HG03064 (cell line): ENCODE results near the gene MICOS13.
A peak's percentile ranks its signal among the peaks of the same experiment; 100 is the strongest.
"Not testable (repeated sequence)": the region's sequence is repeated elsewhere in the genome, so short reads cannot be mapped to it uniquely, and the experiment has no call there.

ENCODE experiments used
- ATAC-seq: cut with Tn5 transposase; IDR thresholded peaks from one replicate; pipeline ENCODE4 v1.9.1; 2021; ENCODE audit warnings: low read depth; ENCODE audit not compliant: unreplicated experiment

The MICOS13 gene

GRCh38 chr19:5680437-5681368 lies at the start of gene MICOS13, which contains the start of gene HSD11B1L:
TSS of gene MICOS13 (minus strand) at chr19:5680516. CDS start at chr19:5680486, 30 bp downstream.
TSS of gene HSD11B1L (plus strand) at chr19:5681027. CDS start at chr19:5684833, 3,806 bp downstream.
- ATAC-seq: peak; percentile 78

DNA sequence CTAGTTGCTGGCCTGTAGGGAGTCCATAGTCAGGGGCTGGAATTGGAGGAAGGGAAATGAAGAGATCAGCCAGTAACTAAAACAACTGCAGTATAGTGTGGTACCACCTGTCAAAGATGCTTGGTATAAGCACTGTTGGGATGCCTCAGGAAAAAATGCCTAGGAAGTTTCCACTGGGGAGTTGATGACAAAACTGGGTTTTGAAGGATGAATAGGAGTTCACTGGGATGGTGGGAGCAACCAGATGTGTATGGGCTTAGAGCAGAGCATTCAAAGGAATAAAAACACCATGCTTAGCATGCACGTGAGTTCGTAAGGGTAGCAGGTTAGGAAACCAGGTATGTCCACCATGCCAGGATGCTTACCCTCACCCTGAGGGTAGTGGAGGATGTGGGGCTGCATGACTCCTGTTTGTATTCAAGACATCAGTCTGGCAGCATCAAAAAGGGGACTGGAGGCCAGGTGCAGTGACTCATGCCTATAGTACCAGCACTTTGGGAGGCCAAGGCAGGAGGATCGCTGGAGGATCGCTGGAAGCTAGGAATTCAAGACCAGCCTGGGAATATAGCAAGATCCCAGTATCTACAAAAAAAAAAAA lies 47.2 kb upstream of the MICOS13 start:
- no peak for ATAC-seq

GRCh38 chr19:5719961-5720790 lies 39.9 kb upstream of the MICOS13 start, which contains the start of the genes CATSPERD and LONP1:
TSS of gene CATSPERD (plus strand) at chr19:5720637. CDS start at chr19:5720738, 101 bp downstream.
TSS of gene LONP1 (minus strand) at chr19:5720146. CDS start at chr19:5720132, 14 bp downstream.
- peak; percentile 75 for ATAC-seq

- peak; percentile 2 for ATAC-seq
These were observed 39.1 kb upstream of the MICOS13 start for GRCh38 chr19:5719274-5719960.

GRCh38 chr19:5718579-5719273 lies 38.4 kb upstream of the MICOS13 start:
- no peak for ATAC-seq

GRCh38 chr19:5718037-5718578 lies 37.8 kb upstream of the MICOS13 start:
- ATAC-seq: no peak

GRCh38 chr19:5717215-5717935 lies 37.1 kb upstream of the MICOS13 start:
- ATAC-seq: no peak

- no peak for ATAC-seq
These were observed 34.5 kb upstream of the MICOS13 start for GRCh38 chr19:5714816-5715215.

DNA sequence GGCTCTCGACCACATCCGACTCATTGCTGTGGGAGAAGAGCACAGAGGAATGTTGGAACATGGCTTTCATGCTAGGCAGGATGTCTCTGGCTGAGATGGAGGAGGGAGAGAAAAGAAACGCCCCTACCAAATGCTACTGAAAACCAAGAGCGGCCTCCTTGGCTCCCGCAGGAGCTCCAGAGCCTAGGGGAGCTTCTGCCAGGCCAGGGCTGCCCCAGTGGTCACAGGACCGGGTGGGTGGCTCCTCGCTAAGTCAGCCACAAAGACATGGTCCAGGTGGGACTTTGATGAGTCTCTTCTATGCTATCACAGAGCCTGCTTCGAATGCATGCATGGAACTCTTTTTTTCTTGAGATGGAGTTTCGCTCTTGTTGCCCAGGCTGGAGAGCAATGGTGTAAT lies 32.9 kb upstream of the MICOS13 start:
- ATAC-seq: no peak

DNA sequence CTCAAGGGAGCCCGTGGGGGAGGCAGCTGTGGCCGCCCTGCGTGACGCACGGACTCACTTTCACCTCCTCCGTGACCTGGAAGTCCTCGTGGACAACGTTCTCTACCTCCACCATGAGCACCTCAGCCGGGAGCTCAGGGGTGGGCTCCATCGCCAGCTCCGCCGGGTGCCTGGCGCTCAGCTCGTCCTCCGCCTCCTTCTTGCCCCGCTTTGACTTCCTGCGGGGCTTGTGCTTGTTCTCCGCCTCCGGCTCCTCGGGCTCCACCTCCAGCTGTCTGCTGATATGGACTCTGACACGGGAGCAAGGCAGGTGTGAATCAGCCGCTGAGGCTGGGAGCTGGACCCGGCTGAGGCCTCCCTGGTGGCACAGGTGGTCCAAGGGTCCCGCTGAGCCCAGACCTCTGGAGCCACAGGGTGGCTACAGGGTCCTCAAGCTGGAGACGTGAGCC lies 31.4 kb upstream of the MICOS13 start:
- ATAC-seq: no peak

GRCh38 chr19:5711025-5711424 lies 30.7 kb upstream of the MICOS13 start:
- ATAC-seq: no peak

DNA sequence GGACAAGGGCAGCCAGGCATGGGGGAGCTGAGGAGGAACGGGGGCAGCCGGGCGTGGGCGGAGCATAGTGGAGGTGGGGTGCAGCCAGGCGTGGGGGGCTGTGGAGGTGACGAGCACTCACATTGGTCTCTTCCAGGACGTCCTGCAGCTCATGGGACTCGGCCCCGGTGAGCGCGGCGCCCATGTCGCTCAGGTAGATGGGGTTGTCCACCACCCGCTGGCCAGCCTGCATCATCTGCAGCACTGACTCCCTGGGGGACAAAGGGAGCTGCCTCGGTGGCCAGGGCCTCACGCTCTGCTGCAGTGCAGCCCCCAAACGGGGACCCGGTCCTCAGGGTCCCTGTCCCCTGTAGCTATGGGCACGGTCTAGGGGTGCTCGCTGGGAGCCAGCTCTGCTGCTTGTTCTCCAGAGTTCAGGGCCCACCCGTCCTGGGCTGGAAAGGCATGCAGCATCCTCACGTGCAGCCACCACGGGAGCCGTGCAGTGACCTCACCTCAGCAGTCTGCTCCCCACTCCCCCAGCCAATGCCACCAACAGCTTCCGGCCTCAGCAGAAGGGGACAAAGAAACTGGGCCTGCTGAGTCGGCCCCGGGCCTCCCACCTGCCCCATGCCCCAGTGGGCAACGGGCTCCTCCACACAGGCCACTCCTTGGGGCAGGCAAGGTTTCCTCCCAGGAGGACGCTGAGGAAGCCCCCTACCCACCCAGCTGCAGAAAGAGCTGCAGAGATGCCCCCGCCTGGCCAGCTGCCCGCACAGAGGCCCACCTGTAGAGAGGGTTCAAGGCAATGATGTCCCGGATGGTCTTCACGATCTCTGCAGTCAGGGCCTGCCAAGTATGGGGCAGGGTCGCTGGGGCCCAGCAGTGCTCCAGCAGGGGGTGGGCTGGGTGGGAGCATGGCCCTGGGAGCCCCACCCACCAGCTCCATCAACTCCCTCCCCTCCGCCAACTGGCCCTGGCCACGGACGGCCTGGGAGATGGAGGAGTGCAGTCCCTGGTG lies 27.6 kb upstream of the MICOS13 start:
- no peak for ATAC-seq

GRCh38 chr19:5706876-5707573 lies 26.7 kb upstream of the MICOS13 start:
- no peak for ATAC-seq

DNA sequence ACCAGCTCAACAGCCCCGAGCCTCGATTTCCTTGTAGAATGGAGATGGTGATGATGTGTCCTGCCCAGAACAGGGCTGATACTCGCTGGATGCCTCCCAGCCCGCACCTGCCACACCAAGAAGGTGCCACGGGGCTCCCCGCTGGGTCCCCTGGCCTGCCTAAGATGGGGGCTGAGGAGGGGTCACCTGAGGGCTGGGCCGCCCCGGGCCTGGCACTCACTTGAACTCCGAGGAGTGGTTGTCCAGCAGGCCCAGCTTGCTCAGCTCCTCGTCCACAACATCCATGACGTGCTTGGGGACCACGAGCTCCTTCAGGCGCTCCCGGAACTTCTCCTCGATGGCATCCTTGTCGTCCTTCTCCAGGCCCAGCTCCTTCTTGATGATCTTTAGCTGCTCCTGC lies 25.2 kb upstream of the MICOS13 start:
- ATAC-seq: no peak

GRCh38 chr19:5703819-5704818 lies 23.8 kb upstream of the MICOS13 start:
- ATAC-seq: no peak

- not testable (repeated sequence) for ATAC-seq
These were observed 21.7 kb upstream of the MICOS13 start for GRCh38 chr19:5702053-5702410.
